Astrocyte of the cerebellum (primary cell): ENCODE measurements around the gene CCDC17.
"Not testable (repeated sequence)": the region's sequence is repeated elsewhere in the genome, so short reads cannot be mapped to it uniquely, and the experiment has no call there.

ENCODE experiments used
- DNase-seq: peaks from one replicate; pipeline ENCODE4 v3.0.0-alpha.2; 2011; ENCODE audit warnings: low read depth
- H3K4me3 ChIP-seq: 2 replicates; pipeline ENCODE4 v1.5.1; 2011; ENCODE audit warnings: mild to moderate bottlenecking, low read depth, low read length, moderate library complexity
- in situ Hi-C: cut with HindIII; loops from 2 replicates; pipeline ENCODE4 v1.10.0; 2017; ENCODE audit warnings: low sequenced_read_pairs
- TF ChIP-seq, protein P1 (sequence below): IDR thresholded peaks from 2 replicates; pipeline ENCODE4 v1.5.1; 2012; ENCODE audit warnings: low read length, low read depth, moderate library complexity, mild to moderate bottlenecking; ENCODE audit errors: missing control alignments

The CCDC17 gene

DNA sequence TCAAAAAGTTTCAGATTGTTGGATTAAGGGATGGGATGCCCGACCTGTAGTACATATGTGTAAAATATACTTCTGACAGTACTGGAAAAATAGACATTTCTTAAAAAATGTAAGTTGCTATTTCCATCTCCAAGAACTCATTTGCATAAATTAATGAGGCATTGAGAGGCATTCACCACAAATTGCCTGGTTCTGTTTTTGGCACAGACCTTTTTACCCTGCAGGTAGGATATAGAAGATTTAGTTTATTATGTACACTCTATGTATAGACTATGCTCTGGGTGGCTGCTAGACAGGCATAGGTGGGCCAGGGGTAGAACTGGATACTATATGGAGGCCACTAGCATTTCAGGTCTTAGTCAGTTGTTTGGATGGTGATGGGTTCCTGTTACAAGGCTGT lies 8.0 kb downstream of the CCDC17 start:
- no peak overlapping the region for H3K4me3 ChIP-seq
- no peak for DNase-seq
- in situ Hi-C loops = no loop called here
- TF ChIP-seq, protein P1, sequence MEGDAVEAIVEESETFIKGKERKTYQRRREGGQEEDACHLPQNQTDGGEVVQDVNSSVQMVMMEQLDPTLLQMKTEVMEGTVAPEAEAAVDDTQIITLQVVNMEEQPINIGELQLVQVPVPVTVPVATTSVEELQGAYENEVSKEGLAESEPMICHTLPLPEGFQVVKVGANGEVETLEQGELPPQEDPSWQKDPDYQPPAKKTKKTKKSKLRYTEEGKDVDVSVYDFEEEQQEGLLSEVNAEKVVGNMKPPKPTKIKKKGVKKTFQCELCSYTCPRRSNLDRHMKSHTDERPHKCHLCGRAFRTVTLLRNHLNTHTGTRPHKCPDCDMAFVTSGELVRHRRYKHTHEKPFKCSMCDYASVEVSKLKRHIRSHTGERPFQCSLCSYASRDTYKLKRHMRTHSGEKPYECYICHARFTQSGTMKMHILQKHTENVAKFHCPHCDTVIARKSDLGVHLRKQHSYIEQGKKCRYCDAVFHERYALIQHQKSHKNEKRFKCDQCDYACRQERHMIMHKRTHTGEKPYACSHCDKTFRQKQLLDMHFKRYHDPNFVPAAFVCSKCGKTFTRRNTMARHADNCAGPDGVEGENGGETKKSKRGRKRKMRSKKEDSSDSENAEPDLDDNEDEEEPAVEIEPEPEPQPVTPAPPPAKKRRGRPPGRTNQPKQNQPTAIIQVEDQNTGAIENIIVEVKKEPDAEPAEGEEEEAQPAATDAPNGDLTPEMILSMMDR = no peak

GRCh38 chr1:45612941-45613579 lies 10.8 kb downstream of the CCDC17 start:
- DNase-seq = no peak
- in situ Hi-C loops = no loop called here
- TF ChIP-seq, protein P1 = no peak
- no peak overlapping the region for H3K4me3 ChIP-seq

DNA sequence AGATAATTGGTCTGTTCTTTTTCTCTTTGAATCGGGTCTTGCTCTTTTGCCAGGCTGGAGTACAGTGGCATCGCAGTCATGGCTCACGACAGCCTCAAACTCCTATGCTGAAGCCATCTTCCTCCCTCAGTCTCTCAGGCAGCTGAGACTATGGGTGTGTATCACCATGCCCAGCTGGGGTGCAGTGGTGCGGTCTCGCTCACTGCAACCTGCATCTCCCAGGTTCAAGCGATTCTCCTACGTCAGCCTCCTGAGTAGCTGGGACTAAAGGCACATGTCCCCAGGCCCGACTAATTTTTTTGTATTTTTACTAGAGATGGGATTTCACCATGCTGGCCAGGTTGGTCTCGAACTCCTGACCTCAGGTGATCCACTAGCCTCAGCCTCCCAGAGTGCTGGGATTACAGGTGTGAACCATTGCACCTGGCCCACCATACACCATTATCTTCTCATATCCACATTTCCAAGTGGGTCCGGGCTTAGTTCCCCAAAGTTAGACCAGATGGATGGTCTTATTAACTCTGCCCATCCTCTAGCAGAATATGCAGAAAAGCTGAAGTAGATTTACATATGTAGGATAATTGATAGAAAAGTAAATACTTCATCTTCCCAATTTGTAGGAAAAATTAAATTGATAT lies 13.1 kb downstream of the CCDC17 start:
- H3K4me3 ChIP-seq = no peak overlapping the region
- DNase-seq = no peak
- in situ Hi-C loops = no loop called here
- TF ChIP-seq, protein P1 = no peak

GRCh38 chr1:45608175-45609156 lies 15.4 kb downstream of the CCDC17 start:
- in situ Hi-C loops = no loop called here
- no peak overlapping the region for H3K4me3 ChIP-seq
- TF ChIP-seq, protein P1 = no peak
- no peak for DNase-seq

- H3K4me3 ChIP-seq = no peak overlapping the region
- in situ Hi-C loops = no loop called here
- DNase-seq = no peak
- TF ChIP-seq, protein P1 = no peak
These were observed 16.3 kb downstream of the CCDC17 start for GRCh38 chr1:45607404-45608074.

GRCh38 chr1:45604239-45604638 lies 19.6 kb downstream of the CCDC17 start:
- TF ChIP-seq, protein P1 = no peak
- in situ Hi-C loops = no loop called here
- H3K4me3 ChIP-seq = no peak overlapping the region
- DNase-seq = no peak

- in situ Hi-C loops, H3K4me3 ChIP-seq, DNase-seq: not testable (repeated sequence)
These were observed 27.1 kb downstream of the CCDC17 start for GRCh38 chr1:45596765-45597164.
